NCI-H1694 treated with DMSO at 0.1 percent for 48 hours (cell line): ENCODE results near the gene DEDD.

Experiments
- DNase-seq: peaks from one replicate; lab custom pipeline; 2025; lab: John Stamatoyannopoulos, UW

Gene DEDD

GRCh38 chr1:161091796-161092507, 40.5 kb downstream of the DEDD start:
- DNase-seq = no peak

GRCh38 chr1:161091093-161091492, 41.4 kb downstream of the DEDD start:
- DNase-seq = no peak

GRCh38 chr1:161090617-161091016, 41.9 kb downstream of the DEDD start:
- no peak for DNase-seq

- DNase-seq = no peak
Measured at GRCh38 chr1:161089938-161090337, 42.5 kb downstream of the DEDD start.

GRCh38 chr1:161089251-161089924, 43.1 kb downstream of the DEDD start, which contains the start of gene NECTIN4:
TSS of gene NECTIN4 (minus strand) at chr1:161089558. CDS start at chr1:161089296, 262 bp downstream.
- DNase-seq = no peak

GRCh38 chr1:161088587-161089110, 43.8 kb downstream of the DEDD start:
- DNase-seq = no peak

- no peak for DNase-seq
Measured at GRCh38 chr1:161086457-161086856, 46.0 kb downstream of the DEDD start.

- DNase-seq = no peak
Measured at GRCh38 chr1:161085165-161085564, 47.3 kb downstream of the DEDD start.

GRCh38 chr1:161084597-161084988, 47.9 kb downstream of the DEDD start:
- DNase-seq = no peak

GRCh38 chr1:161083748-161084596, 48.5 kb downstream of the DEDD start:
- no peak for DNase-seq

GRCh38 chr1:161082996-161083747, 49.3 kb downstream of the DEDD start:
- DNase-seq = no peak

GRCh38 chr1:161082483-161082882, 50.0 kb downstream of the DEDD start:
- no peak for DNase-seq

- DNase-seq = no peak
Measured at GRCh38 chr1:161081519-161081918, 50.9 kb downstream of the DEDD start.

GRCh38 chr1:161080441-161081405, 51.7 kb downstream of the DEDD start:
- no peak for DNase-seq

- no peak for DNase-seq
Measured at GRCh38 chr1:161079436-161080110, 52.9 kb downstream of the DEDD start.

GRCh38 chr1:161077426-161077825, 55.0 kb downstream of the DEDD start:
- no peak for DNase-seq

- no peak for DNase-seq
Measured at GRCh38 chr1:161076410-161076809, 56.1 kb downstream of the DEDD start.

- DNase-seq = no peak
Measured at GRCh38 chr1:161074676-161075368, 57.6 kb downstream of the DEDD start.

GRCh38 chr1:161073474-161074121, 58.9 kb downstream of the DEDD start:
- DNase-seq = no peak
